ENCODE data around the gene SDC3.
"Not testable (repeated sequence)": the region's sequence is repeated elsewhere in the genome, so short reads cannot be mapped to it uniquely, and the experiment has no call there.

Gene SDC3, protein sequence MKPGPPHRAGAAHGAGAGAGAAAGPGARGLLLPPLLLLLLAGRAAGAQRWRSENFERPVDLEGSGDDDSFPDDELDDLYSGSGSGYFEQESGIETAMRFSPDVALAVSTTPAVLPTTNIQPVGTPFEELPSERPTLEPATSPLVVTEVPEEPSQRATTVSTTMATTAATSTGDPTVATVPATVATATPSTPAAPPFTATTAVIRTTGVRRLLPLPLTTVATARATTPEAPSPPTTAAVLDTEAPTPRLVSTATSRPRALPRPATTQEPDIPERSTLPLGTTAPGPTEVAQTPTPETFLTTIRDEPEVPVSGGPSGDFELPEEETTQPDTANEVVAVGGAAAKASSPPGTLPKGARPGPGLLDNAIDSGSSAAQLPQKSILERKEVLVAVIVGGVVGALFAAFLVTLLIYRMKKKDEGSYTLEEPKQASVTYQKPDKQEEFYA

DNA sequence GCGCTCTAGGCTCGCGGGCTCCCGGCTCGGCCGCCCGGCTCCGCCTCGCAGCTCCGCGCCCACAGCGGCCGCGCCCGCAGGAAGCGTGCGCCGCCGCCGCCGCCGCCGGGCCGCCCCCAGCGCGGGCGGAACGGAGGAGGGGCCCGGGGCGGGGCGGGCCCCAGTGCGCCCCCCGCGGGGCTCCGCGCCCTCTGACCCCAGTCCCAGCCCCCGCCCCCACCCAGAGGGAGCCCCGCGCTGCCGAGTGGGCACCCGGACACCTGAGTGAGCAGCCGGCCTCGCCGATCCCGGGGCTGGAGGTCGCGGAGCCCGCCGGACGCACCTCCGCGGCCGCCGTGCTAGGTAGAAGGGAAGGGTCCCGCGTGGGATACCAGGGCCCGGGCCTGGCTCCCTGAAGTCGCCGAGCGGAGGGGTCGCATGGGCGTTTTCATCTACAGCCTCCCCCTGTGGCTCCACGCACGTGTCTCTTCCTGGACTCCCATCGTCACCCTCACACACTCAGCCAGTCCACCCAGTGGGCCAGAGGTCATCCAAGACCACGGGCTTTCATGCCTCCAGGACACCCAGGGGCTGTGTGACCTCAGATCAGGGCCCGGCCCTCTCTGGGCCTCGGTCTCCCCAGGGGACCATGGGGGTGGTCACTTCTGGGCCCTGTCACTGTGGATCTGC, at the start of gene SDC3:
Gene SDC3 (minus strand): TSS at position 63 of the 669 bp plus-strand sequence. CDS start 172 bp downstream, outside the sequence.
- peak; percentile 60 for DNase-seq (ENCODE audit: low spot score)

DNA sequence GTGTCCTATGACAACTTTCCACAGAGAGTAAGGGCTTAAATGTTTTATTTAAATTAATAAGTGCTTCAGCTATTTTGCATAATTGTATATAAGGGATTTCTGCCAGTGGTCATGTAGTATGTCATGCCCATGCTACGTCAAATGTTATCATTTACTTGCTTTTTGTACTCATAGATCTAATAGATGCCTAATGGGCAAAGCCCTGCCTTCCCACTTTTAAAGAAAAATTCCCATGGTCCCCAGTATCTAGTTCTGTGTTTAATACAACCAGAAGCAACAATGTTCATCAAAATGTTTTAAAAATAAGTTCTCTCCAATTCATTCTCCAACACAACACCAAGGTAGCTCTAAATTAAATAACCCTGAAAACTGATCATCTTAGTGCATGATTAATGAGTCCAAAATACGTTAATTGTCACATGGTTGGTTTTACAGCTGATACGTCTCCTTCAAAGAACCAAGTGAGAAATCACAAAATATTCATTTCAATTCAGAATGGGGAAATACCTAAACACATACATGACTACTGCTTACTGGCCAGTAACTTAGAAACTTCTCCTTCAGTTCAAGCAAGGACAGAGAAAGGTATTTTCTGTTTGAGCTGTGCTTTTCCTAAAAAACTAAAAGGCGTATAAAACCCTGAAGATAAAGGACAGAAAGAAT, 49.1 kb upstream of the SDC3 start:
- DNase-seq (ENCODE audit: low spot score): no peak

DNA sequence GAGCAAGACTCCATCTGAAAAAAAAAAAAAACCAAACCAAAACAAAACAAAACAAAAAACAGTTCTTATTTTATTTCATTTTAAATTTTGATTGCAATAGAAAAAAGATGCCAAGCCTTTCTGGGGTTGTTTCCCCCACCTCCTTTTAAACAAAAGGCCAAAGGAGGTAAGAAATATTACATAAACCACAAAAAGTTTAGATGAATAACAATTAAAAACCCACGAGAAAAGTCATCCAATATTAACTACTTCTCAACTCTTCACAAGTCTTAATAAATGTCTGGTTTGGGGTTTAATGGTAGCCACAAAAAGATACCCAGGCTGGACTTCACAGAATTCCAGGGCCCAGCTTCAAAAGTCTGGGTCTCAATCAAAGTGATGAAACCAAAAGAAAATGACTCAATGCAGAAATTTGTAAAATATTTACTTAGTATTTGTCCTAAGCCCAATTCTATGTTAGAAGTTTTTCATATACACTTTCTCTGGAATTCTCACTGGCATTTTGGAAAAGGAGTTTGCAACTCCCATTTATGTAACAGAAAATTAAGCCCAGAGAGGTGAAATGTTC, 47.0 kb upstream of the SDC3 start:
- DNase-seq (ENCODE audit: low spot score): no peak

DNA sequence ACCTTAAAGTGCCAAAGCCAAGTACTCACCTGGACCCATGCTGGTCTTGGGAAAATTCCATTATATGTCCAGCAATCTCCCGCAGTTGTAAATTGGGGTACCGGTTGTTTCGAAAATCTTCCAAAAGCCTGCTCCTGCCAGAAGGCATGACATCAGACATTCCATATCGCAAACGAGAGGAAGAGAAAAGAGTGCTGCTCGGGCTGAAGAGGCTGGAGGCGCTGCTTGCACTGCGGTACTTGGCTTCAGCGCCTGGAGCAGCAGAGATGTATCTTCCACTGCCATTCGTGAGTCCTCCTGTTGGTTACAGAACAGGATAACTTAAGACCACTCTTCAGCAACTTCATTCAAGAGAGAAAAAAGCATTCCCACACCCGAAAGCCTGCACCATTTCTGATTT, 45.1 kb upstream of the SDC3 start:
- no peak for DNase-seq (ENCODE audit: low spot score)

DNA sequence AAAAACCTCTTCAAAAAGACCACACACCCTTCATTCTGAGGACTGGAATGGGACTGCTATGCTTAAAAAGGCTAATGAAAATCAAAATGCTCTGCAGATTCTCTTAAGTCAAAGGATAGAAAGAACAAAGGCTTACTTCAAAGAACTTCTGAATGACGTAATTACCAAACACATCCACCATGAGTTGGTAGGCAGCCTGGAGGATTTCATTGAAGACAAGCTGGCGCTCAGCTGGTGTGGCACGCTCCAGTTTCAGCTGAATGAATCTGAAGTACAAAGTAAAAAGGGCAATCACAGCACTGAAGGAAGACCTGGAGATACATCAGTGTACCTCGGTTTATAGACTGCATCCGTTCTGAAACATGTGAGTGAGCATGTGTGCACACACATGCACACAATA, 43.5 kb upstream of the SDC3 start:
- DNase-seq (ENCODE audit: low spot score): no peak

DNA sequence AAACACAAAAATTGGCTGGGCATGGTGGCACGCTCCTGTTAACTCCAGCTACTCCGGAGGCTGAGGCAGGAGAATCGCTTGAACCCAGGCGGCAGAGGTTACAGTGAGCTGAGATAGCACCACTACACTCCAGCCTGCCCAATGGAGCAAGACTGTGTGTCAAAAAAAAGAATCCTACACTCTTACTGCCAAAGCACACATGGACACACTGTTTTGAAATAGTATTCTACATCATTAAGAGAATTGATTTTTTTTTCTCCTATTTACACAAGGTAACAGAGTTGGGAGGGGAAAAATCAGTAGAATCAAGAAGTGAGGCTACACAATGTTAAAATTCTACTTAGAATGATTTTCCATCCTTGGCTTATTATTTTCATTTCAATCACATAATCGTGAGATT, 42.1 kb upstream of the SDC3 start:
- DNase-seq (ENCODE audit: low spot score): no peak

DNA sequence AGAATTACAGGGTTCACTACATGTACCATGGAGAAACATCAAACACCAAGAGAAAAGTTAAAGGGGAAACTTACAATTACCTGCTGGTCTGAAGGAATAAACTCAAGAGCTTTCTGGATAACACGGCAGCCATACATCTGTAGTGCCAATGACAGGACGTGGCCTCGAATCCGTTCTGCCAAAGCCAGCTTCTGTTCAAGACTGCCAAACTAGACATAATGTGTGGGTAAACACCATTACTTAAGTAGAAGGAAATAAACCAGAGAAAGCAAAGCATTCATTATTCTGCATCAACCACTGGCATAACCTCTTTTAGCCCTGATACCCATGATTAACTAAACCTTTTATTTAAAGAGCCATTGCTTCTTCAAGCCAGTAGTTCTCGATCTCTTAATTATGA, 41.5 kb upstream of the SDC3 start:
- no peak for DNase-seq (ENCODE audit: low spot score)

DNA sequence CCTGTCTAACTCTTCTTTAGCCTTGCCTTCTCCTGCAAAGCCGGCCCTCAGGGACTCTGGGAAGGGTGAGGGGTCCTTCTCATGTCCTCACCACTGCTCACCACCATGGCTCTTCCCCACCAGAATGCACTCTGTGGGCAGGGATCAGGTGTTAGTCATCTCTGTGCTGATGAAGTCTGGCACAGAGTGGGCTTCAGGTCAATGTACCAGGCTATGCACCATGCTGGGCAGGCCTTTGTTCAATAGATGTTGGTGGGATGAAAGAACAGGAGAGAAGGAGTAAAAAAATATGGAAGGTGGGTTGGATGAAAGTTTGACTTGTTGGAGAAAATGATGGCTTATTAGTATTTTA, 40.9 kb upstream of the SDC3 start:
- DNase-seq (ENCODE audit: low spot score): not testable (repeated sequence)

DNA sequence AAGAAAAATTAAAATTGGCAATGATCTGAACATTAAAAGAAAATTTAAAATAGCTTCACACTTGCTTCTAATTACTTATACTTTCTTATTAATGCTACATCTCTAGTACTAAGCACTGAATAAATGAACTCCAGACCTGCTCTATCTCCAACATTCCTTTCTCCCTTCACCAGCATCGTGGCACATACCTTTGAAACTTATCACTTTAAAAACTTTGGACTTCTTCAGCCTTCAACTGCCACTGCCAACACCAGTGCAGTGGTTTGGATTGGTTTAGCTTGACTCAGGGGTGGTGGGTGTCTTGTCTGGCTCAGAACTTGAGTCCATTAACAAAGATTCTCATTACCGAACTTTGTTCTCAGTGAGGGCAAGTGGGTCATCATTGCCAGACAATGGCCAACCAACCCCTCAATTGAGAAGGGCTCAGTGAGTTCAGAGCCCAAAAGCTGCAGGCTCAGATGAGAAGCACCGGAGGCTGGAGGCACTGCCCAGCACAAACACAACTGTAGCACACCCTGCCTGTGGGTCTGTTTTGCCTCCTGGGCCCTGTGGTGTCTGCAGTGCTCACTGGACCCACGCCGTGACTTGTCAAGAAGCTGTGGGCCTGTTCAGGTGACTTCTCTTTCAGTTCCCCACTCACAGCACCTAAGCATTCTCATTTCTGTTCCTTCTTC, 40.4 kb upstream of the SDC3 start:
- not testable (repeated sequence) for DNase-seq (ENCODE audit: low spot score)

DNA sequence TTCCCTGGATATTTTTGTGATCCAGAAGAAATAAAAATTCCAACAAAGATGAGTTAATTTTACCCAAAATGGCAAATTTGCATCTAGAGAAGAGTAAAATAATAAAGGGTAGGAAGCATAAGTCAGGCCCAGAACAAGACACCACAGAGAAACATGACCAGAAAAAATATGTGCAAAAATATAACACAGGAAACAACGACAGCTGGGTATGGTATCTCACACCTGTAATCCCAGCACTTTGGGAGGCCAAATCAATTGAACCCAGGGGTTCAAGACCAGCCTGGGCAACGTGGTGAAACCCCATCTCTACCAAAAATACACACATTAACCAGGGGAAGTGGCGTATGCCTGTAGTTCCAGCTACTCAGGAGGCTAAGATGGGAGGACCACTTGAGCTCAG, 39.7 kb upstream of the SDC3 start:
- no peak for DNase-seq (ENCODE audit: low spot score)

DNA sequence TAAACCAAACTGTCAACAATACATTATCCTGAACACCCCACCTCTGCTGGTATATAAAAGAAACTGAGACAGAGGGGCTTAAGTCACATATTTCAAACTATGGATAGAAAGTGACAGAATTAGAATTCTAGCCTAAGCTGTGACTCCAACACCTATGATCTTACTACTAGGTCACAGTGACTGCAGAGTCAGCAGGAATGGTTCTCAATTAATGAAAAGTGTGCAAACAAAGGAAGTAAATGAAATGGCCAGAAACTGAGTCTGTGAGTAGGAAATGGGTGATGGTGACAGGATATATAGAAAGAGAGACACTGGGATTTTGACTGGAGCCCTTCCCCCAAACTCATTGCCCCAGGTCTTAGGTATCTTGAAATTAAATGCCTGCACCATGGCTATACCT, 38.7 kb upstream of the SDC3 start:
- no peak for DNase-seq (ENCODE audit: low spot score)

DNA sequence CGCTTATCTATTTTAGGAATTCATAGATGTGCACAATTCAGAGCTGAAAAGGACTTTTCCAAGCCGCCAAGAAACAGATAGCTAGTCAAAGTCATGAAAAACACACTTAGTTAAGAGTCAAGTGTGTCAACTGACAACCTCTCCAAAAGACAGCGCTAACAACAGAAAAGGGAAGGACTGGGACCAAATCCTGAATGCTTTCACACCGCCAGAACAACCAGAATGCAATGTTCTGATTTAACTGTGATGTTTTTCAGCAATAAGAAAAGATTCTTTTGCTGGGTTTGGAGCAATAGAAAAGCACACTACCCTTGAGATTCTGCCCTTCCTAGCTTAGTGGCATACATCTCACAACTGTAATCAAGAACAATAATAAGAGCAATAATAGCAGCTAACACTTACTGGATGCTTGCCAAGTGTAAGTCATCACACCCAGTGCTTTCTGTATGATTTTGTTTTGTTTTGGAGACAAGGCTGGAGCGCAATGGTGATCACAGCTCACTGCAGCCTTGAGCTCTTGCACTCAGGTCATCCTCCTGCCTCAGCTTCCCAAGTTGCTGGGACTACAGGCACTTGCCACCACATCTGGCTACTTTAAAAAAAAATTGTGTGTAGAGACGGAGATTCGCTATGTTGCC, 33.9 kb upstream of the SDC3 start:
- DNase-seq (ENCODE audit: low spot score): no peak

DNA sequence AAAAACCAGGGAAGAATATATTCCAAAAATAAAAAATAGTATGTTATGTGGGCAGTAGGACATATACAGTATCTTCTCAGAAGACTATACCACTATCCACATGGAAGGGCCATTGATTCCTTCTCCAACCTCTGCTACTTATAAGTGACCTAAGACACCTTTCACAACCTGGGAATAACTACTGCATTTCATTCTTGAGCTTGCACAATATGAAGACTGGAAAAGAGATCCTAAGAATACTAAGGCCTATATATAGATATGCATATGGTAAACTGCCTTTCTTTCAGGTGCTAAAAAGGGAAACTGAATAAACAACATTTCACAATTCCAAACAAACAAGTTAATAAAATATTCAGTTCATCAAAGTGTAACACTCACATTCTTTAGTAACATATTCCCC, 32.0 kb upstream of the SDC3 start:
- no peak for DNase-seq (ENCODE audit: low spot score)

DNA sequence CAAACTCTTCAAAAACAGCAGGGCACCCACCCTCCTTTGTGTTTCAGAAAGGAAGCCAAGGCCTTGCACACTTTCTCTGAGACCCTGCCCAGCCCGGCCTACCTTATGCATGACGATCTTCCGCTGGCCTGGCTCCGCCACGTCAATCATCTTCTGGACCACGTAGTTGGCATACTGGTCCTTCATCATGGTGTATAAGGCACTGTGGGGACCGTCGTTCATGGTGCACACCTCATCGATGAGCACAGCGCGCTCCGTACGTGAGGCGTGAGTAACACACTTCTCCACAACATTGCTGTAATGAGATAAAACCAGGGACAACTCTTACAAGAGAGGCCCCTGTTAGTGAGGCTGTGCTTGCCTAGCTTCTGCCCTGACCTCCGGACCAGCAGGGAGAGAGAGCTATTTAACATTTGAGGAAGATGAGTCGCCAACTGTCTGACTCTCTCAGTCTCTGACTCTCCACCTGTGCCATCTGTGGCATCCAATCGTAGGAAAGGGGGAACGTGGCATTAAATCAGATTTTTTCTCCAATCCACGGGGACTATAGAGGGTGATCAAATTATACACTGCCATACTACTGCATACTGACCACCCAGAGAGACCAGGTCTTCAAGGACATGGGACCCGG, 28.1 kb upstream of the SDC3 start:
- DNase-seq (ENCODE audit: low spot score): no peak

DNA sequence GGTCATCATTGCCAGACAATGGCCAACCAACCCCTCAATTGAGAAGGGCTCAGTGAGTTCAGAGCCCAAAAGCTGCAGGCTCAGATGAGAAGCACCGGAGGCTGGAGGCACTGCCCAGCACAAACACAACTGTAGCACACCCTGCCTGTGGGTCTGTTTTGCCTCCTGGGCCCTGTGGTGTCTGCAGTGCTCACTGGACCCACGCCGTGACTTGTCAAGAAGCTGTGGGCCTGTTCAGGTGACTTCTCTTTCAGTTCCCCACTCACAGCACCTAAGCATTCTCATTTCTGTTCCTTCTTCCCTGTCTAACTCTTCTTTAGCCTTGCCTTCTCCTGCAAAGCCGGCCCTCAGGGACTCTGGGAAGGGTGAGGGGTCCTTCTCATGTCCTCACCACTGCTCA, 27.2 kb upstream of the SDC3 start:
- DNase-seq (ENCODE audit: low spot score): not testable (repeated sequence)

DNA sequence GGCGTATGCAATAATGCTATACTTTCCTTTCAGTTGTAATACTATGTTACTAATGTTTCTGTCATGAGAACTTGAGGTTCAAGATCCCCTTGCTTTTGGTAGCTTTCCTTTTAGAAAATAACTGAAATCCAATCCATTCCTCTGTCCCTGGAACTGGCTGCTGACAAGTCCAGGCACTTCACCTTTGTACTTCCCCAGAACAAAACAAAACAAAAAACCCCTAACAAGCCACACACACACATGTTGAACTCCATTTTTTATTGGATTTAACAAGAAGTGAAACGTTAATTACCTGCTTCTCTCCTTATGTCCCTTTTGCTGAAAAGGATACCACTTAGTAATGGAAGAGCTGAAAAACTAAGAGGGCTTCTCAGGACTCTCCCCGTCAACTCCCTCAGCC, 26.1 kb upstream of the SDC3 start:
- no peak for DNase-seq (ENCODE audit: low spot score)

DNA sequence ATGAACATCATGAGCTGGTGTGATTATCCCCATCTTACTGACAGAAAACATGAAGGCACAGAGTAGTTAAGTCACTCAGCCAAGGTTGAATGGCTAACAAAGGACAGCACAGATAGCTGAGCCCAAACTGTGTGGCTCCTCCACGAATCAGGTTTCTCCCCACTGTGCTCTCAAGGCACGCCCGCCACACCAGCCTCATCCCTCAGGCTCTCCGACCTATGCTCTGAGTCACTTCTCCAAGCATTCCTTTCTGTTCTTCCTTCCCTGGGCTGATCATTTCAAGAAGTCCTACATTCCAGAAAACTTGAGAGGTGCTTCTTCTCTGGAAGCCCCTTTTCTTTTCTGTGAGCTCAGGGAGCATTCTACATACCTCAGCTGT, 25.3 kb upstream of the SDC3 start:
- no peak for DNase-seq (ENCODE audit: low spot score)

DNA sequence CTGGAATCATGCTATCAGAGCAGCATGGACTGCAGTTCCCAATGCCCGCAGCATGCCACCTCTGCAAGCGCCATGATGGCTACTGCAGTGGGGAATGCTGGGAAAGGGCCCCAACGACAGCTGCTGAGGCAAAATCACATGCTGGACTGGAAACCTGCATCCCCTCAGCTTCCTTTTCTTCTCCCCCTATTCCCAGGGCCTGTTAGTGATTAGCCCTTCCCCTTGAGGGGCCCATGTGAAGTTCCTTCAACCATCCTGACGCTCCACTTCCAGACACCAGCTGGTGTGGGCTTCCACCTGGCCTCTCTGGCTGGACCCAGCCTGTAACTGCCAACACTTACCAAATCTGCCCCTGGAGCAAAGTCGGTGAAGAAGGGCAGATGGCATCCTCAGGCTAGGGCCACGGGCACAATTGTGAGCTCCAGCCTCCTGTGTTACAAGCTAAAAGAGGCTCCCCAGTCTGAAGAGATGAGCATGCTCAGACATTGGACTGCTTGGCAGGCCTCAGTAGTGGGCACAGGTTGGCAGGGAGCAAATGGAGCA, 22.1 kb upstream of the SDC3 start:
- DNase-seq (ENCODE audit: low spot score): no peak

DNA sequence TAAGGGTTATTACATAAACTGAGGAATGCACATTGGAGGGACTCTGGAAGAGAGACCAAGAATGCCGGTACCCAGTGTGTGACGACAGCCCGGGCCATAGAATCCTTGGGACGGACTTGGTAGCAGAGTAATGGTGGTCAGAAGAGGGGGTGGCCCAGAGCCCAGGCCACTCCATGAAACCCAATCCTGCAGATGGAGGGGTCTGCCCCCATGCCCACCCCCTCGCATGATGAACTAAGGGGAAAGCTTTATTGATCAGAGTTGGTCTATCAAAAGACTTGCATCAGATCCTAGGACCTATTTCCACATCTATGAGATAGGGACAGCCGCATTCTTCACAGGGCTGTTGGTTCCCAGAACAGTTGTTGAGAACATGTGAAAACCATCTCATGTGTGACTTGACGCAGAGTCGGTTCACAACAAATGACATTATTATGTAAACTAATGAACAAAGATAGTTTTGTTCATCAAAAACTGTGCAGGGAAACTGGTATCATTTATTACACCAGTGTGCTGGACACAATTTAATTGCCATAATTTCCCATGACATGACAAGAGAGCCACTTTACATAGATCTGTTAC, 21.5 kb upstream of the SDC3 start:
- DNase-seq (ENCODE audit: low spot score): no peak

DNA sequence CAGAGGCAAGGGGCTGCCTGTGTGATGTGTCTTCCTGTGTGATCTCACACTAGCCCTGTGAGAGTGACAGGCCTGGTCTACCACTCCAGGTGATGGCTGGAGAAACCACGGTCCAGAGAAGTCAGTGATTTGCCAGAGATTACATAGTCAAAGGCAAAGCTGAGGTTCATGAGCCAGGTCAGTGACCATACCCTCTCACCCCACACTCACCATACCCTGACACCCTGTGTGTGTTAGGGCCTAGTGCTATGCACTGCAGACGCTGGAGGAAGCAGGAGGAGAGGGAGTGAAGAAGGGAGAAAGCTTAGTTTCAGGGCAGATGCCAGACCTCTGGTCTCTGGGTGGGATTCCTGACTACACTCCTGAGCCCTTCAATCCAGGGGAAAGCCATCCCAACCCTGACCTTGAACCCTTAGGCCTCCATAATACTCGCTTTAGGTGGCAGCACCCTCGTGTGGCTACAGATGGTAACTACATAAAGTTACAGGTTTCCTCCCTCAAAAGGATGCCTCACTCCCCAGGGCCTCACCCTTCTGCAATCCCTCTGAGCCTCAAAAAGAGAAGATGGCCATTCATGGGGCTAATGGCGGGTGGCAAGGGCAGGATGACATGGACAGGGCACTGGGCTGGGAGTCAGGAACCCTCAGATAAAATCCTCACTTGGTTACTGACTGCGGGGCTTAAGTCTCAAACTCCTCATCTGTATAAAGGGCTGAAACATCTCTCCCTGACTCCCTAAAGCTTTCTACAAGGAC, 20.8 kb upstream of the SDC3 start:
- no peak for DNase-seq (ENCODE audit: low spot score)

All from left forelimb (tissue), 1 donor.